HG03108 (cell line): ENCODE data around the gene SRSF7.
"Not testable (repeated sequence)": the region's sequence is repeated elsewhere in the genome, so short reads cannot be mapped to it uniquely, and the experiment has no call there.

Experiments used
- ATAC-seq: cut with Tn5 transposase; IDR thresholded peaks from one replicate; pipeline ENCODE4 v1.9.1; 2021; ENCODE audit warnings: moderate library complexity; ENCODE audit not compliant: unreplicated experiment

SRSF7 gene

DNA sequence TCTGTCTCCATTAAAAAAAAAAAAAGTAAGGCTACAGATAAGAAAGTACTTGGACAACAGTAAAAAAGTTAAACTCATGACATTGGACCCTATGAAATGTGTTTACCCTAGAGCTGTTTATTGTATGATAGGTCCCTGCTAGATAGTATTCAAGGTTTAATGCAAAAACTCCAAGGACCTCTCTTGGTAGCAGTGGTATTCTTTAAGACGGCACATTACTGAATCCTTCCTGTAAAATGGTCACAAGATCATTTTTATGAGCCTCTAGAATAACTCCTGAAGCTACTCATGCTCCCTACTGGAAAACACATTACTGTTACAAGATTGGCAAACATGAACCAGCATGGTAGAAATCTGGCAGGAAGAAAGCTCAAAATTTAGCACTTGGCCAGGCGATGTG is 46.5 kb downstream of the SRSF7 start:
- no peak for ATAC-seq

DNA sequence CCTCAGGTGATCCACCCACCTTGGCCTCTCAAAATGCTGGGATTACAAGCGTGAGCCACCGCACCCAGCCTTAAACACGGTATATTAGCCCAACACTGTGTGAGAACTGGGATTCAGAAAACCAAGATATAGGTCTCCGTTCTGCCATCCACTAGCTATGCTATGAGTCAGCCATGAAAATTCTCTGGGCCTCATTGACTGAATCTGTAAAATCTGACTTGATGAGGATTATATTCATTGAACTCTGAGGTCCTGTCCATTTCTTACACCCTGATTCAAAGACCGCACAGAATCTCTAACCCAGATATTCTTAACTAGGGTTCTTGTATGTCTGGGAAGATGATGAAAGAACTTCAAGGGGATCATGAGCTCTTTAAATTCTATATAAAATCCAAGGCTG is 47.8 kb downstream of the SRSF7 start:
- ATAC-seq, result not testable (repeated sequence)

DNA sequence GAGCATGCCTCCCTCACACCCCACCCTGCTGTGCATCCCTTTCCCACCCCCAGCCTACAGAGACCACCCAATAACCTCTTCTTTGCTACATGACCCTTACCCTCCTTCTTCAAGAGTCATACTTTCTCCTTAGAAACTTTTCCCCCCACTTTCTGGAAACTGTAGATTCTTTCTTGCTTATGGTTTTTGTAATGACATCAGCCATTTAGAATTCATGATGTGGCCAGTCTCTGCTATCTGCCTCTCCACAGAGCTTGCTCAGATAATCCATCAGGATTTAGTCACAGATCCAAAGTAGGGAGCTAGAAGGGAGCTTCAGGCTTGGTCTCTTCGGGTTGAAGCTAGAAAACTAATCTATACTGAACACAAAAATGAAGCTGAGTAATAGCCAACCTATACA is 48.7 kb downstream of the SRSF7 start:
- ATAC-seq, result no peak

DNA sequence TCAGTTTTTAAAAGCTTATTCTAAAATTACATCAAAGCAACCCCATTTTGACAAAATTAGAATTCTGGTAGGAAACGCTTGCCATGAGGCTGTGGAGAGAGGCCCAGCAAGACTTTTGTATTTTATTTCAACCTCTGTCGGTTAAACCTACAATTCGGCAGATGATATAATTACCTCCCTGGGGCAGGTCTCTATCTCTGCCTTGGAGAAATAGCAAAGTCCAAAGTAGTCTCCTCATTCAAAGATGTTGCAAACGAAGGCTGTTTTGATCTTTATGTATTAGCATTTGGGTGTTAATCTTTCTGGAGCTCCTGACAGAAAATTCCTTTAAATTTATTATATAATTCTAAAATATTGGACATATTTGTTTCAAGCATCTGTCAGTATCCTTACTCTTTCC is 49.6 kb downstream of the SRSF7 start:
- no peak for ATAC-seq

DNA sequence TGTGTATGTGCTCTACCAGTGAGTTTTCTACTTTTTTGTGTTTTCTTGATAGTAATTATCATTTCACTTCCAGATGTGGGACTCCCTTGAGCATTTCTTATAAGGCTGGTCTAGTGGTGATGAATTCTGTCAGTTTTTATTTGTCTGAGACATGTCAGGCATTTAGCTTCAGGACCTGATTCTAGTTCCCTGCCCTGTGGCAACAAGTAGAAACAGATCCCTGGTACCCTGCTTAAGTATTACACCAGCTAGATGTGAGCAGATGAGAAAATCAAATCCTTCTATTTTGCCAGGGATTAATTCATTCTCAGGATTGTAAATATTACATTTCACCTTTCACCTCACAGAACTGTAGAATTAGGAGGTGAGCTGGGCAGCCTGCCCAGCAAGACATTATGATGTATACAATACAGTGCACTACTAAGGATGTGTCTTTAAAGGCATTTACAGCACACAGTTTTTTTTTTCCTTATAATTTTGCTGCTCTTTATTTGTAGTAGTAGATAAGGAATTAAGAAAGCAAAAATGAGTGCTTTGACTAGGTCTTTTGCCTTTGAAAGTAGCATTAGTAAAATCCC is 50.2 kb downstream of the SRSF7 start:
- ATAC-seq, result no peak

DNA sequence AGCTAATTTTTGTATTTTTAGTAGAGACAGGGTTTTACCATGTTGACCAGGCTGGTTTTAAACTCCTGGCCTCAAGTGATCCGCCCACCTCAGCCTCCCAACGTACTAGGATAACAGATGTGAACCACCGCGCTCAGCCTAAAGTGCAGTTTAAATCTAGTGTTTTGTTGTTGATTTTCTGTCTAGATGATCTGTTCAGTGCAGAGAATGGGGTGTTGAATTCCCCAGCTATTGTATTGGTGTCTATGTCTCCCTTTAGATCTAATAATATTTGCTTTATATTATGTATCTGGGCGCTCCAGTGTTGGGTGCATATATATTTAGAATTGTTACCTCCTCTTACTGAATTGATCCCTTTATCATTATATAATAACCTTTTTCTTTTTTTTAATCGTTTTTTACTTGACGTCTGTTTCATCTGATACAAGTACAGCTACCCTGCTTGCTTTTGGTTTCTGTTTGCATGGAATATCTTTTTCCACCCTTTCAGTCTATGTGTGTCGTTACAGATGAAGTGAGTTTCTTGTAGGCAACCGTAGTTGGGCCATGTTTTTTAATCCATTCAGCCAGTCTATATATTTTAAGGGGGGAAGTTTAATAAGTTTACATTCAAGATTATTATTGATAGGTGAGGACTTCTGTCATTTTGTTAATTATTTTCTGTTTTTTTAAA is 50.9 kb downstream of the SRSF7 start:
- ATAC-seq, result no peak

DNA sequence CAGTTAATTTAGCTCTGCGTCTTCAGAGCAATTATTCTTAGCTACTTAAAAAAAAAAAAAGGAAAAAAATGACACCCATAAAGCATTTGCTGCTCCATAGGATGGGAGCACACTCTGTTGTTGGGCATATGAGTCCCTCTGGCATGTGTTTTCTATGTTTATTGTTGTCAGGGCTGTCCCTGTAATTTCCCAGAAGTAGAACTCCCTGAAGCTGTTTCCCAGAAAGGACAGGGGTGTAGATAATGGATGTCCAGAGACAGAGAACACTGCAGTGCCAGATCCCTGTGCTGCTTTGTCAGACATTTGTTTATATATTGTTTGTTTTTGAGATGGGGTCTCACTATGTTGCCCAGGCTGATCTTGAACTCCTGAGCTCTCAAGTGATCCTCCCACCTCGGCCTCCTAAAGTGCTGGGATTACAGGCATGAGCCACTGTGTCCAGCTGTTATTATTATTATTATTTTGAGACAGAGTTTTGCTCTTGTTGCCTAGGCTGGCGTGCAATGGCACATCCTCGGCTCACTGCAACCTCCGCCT is 52.6 kb downstream of the SRSF7 start:
- no peak for ATAC-seq

DNA sequence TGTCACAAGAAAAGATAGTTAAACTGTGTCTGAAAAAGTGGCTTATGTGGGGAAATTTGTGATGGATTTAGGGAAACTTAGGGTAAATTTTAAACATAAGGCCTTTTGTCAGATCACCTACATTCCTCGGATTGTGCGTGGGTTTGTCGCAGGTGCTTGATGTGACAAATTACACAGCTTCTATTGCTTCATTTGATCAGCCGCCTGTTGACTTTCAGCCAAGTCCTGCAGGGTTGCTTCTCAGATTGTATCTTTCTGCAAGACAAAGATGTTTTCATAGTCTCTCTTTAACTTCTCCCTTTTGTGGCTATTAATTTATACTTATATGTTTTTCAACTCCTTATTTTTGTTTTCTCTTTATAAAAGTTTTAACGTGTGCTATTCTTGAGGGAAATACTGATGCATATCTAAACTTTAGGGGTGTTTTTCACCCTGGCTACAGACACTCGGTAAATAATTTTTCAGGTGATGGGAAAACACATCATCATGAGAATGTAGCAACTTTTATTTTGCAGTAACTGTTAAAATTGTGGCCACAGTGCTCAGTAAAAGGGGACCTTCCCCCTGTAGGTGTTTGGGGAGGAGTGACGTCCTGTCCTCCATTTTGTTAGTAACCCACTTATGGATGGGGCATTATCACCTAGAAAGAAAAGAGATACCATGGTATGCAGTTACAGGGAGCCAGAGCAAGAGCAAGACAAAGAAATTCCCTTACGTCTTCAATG is 53.9 kb downstream of the SRSF7 start:
- ATAC-seq, result no peak
